Measurements from ENCODE around the gene HIPK4.

Gene HIPK4

DNA sequence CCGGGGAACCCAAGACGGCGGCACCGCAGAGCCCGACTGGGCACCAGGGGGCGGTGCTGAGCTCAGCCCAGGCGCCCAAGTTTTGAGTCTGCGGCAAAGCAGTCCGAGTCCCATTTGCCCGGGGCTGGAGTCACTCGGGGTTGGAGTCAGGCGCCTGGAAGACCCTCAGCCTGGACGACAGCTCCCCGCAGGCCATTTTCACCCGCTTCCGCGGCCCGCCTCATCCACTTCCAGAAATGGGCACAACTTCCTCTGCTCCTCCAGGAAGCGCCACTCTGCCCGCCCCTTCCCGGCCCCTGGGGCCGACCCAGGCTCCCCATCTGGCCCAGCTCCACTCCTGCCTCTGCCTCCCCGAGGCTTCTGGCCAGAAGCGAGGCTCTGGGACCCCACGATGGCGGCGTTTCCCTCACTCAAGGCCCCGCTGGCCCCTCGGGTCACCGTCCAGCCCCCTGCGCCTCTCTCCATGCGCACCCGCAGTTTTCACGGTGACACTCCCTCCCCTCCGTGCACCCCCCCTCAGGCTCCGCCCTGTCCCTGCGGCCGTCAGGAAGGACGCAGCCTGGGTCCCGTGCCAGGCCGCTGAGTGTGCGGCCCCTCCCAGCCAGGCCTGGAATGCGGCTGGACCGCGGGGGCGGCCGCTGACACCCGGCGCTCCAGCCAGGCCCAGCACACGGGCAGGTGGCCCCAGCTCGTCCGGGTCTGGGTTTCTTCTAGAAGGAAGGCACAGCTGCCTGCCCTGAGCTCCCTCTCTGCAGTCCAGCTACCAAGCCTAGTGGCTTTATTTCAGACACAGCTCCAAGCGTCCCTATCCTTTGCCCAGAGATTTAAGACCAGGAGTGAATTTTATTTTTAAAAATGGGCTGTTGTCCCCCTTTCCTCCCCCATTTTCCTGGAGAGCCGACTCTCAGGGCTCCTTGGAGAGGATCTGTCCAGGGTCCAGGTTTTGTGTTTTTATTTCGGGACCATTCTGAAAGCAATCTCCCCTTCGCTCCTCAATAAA lies 31.1 kb upstream of the HIPK4 start:
- peak; percentile 93 for TF ChIP-seq CTCF (IDR thresholded peaks at IDR 0.05)
- peaks cover 54% of the 10 kb centered on the region for H3K4me1 Mint-ChIP-seq
- peaks cover 4% of the 10 kb centered on the region for H3K36me3 Mint-ChIP-seq (ENCODE audit: low read depth)
- no peaks in the 10 kb centered on the region for H3K9me3 Mint-ChIP-seq
- H3K27ac Mint-ChIP-seq, result peak overlapping the region; percentile 90
- DNase-seq, result peak; percentile 90
- peaks cover 7% of the 10 kb centered on the region for H3K27me3 Mint-ChIP-seq (ENCODE audit: low read depth, poor library complexity)
- peak overlapping the region; percentile 79 for H3K4me3 Mint-ChIP-seq

DNA sequence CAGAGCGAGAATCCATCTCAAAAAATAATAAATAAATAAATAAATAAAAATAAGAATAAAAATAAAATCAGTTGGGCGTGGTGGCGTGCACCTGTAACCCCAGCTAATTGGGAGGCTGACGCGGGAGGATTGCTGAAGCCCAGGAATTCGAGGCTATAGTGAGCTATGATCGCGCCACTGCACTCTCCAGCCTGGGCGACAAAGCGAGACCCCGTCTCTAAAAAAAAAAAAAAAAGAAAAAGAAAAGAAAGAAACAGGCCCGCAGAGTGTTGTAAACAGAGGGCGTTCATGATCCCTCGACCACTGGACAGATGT lies 30.4 kb upstream of the HIPK4 start:
- DNase-seq, result no peak
- peak overlapping the region; percentile 64 for H3K27ac Mint-ChIP-seq
- peak overlapping the region; percentile 79 for H3K4me3 Mint-ChIP-seq
- H3K4me1 Mint-ChIP-seq, result peaks cover 58% of the 10 kb centered on the region
- peaks cover 3% of the 10 kb centered on the region for H3K27me3 Mint-ChIP-seq (ENCODE audit: low read depth, poor library complexity)
- no peak for TF ChIP-seq CTCF (IDR thresholded peaks at IDR 0.05)
- H3K36me3 Mint-ChIP-seq (ENCODE audit: low read depth), result peaks cover 4% of the 10 kb centered on the region
- H3K9me3 Mint-ChIP-seq, result no peaks in the 10 kb centered on the region

- Mint-ChIP-seq H3K36me3 (ENCODE audit: low read depth) (peaks cover 4% of the 10 kb centered on the region), H3K9me3 (no peaks in the 10 kb centered on the region), H3K27ac (no peak overlapping the region), H3K27me3 (ENCODE audit: low read depth, poor library complexity) (peaks cover 3% of the 10 kb centered on the region), H3K4me1 (peaks cover 60% of the 10 kb centered on the region), H3K4me3 (peak overlapping the region; percentile 71)
- no peak for DNase-seq
- no peak for TF ChIP-seq CTCF (IDR thresholded peaks at IDR 0.05)
Observed at GRCh38 chr19:40419780-40420179, 29.8 kb upstream of the HIPK4 start.

- no peaks in the 10 kb centered on the region for H3K9me3 Mint-ChIP-seq
- peaks cover 54% of the 10 kb centered on the region for H3K4me1 Mint-ChIP-seq
- peak overlapping the region; percentile 56 for H3K4me3 Mint-ChIP-seq
- TF ChIP-seq CTCF (IDR thresholded peaks at IDR 0.05), result no peak
- H3K27ac Mint-ChIP-seq, result peak overlapping the region; percentile 88
- peaks cover 3% of the 10 kb centered on the region for H3K27me3 Mint-ChIP-seq (ENCODE audit: low read depth, poor library complexity)
- H3K36me3 Mint-ChIP-seq (ENCODE audit: low read depth), result peaks cover 4% of the 10 kb centered on the region
- DNase-seq, result no peak
Observed at GRCh38 chr19:40419066-40419612, 29.2 kb upstream of the HIPK4 start.

DNA sequence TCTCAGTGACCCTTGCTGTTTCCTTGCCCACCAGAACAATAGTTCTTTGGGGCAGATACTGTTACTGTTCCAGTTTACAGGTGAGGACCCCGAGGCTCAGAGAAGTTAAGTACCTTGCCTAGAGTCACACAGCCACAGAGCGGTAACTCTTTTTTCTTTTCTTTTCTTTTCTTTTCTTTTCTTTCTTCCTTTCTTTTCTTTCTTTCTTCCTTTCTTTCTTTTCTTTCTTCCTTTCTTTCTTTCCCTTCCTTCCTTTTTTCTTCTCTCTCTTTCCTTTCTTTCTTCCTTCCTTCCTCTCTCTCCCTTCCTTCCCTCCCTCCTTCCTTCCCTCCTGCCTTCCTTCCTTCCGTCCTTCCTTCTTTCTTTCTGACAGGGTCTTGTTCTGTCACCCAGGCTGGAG lies 28.1 kb upstream of the HIPK4 start:
- no peak for DNase-seq
- peaks cover 4% of the 10 kb centered on the region for H3K36me3 Mint-ChIP-seq (ENCODE audit: low read depth)
- H3K4me1 Mint-ChIP-seq, result peaks cover 60% of the 10 kb centered on the region
- no peaks in the 10 kb centered on the region for H3K9me3 Mint-ChIP-seq
- peak overlapping the region; percentile 84 for H3K27ac Mint-ChIP-seq
- H3K27me3 Mint-ChIP-seq (ENCODE audit: low read depth, poor library complexity), result peaks cover 3% of the 10 kb centered on the region
- H3K4me3 Mint-ChIP-seq, result peak overlapping the region; percentile 18
- TF ChIP-seq CTCF (IDR thresholded peaks at IDR 0.05), result no peak

Data from nephron progenitor cell (in vitro differentiated cells).